Measurements from ENCODE around the gene FBRSL1. TPM values are rescaled to one million over a fixed set of nuclear protein-coding genes. Genes with fewer than 3 reads are reported as not detected.

Gene FBRSL1
- total and polyA plus RNA-seq, 10 donors = 14.3 to 161 (median 49.8) TPM

GRCh38 chr12:132458441-132458840 lies 31.5 kb upstream of the FBRSL1 start:
- peaks cover 0 to 34% (median 0%) of the 10 kb centered on the region in 7 donors for H3K27me3 ChIP-seq (replicated peaks in 1 of 7)
- H3K4me3 ChIP-seq = no peak overlapping the region
- peaks cover 0 to 6% (median 0%) of the 10 kb centered on the region in 8 donors for H3K9me3 ChIP-seq
- peaks cover 0 to 16% (median 3%) of the 10 kb centered on the region in 6 donors for H3K4me1 ChIP-seq
- no peaks in the 10 kb centered on the region for H3K36me3 ChIP-seq
- no peak overlapping the region for H3K27ac ChIP-seq
- WGBS, 5 donors = 76 to 94% (median 89%) methylated on average over 7 to 8 of the region's 8 CpGs
- DNase-seq = peak; percentile 72
- TF ChIP-seq CTCF (IDR thresholded peaks at IDR 0.05 in 8 of 11, conservative IDR thresholded peaks at IDR 0.05 in 3 of 11) (no peak), POLR2A (IDR thresholded peaks at IDR 0.05) (no peak), POLR2AphosphoS5 (IDR thresholded peaks at IDR 0.05) (no peak)
- intact Hi-C loops (cut with DNase I; ENCODE audit: low total_unique reads) = no loop called here

GRCh38 chr12:132458846-132459641 lies 30.9 kb upstream of the FBRSL1 start:
- Histone ChIP-seq H3K27me3 (replicated peaks in 1 of 7) (peaks cover 0 to 28% (median 0%) of the 10 kb centered on the region in 7 donors), H3K36me3 (no peaks in the 10 kb centered on the region), H3K9me3 (peaks cover 0 to 6% (median 0%) of the 10 kb centered on the region in 8 donors), H3K4me3 (no peak overlapping the region), H3K4me1 (peaks cover 0 to 16% (median 3%) of the 10 kb centered on the region in 6 donors), H3K27ac (no peak overlapping the region)
- DNase-seq = peak; percentile 64
- intact Hi-C loops (cut with DNase I; ENCODE audit: low total_unique reads) = no loop called here
- 85 to 90% (median 88%) methylated on average over 26 to 28 of the region's 28 CpGs for WGBS, 5 donors
- TF ChIP-seq POLR2A (IDR thresholded peaks at IDR 0.05) = no peak
- no peak for TF ChIP-seq POLR2AphosphoS5 (IDR thresholded peaks at IDR 0.05)
- no peak for TF ChIP-seq CTCF (IDR thresholded peaks at IDR 0.05 in 8 of 11, conservative IDR thresholded peaks at IDR 0.05 in 3 of 11)

- intact Hi-C loops (cut with DNase I; ENCODE audit: low total_unique reads) = no loop called here
- no peaks in the 10 kb centered on the region for H3K36me3 ChIP-seq
- no peak for DNase-seq
- peaks cover 0 to 25% (median 3%) of the 10 kb centered on the region in 6 donors for H3K4me1 ChIP-seq
- WGBS, 5 donors = 74 to 88% (median 83%) methylated on average over 13 of the region's 13 CpGs
- peaks cover 0 to 27% (median 0%) of the 10 kb centered on the region in 7 donors for H3K27me3 ChIP-seq (replicated peaks in 1 of 7)
- peaks cover 0 to 6% (median 0%) of the 10 kb centered on the region in 8 donors for H3K9me3 ChIP-seq
- peak in 7 of 11 experiments; percentile 9 to 44 (median 23) for TF ChIP-seq CTCF (IDR thresholded peaks at IDR 0.05 in 8 of 11, conservative IDR thresholded peaks at IDR 0.05 in 3 of 11)
- TF ChIP-seq POLR2AphosphoS5 (IDR thresholded peaks at IDR 0.05) = no peak
- H3K27ac ChIP-seq = no peak overlapping the region
- no peak overlapping the region for H3K4me3 ChIP-seq
Measured at GRCh38 chr12:132460571-132460970, 29.4 kb upstream of the FBRSL1 start.

- H3K36me3 ChIP-seq = no peaks in the 10 kb centered on the region
- peaks cover 0 to 32% (median 0%) of the 10 kb centered on the region in 7 donors for H3K27me3 ChIP-seq (replicated peaks in 1 of 7)
- TF ChIP-seq CTCF (IDR thresholded peaks at IDR 0.05 in 8 of 11, conservative IDR thresholded peaks at IDR 0.05 in 3 of 11) (no peak), POLR2AphosphoS5 (IDR thresholded peaks at IDR 0.05) (no peak), POLR2A (IDR thresholded peaks at IDR 0.05) (no peak)
- H3K4me1 ChIP-seq = peaks cover 0 to 34% (median 3%) of the 10 kb centered on the region in 6 donors
- H3K27ac ChIP-seq = no peak overlapping the region
- 77 to 93% (median 90%) methylated on average over 7 to 10 of the region's 10 CpGs for WGBS, 5 donors
- peaks cover 0 to 6% (median 0%) of the 10 kb centered on the region in 8 donors for H3K9me3 ChIP-seq
- H3K4me3 ChIP-seq = no peak overlapping the region
- no peak for DNase-seq
- intact Hi-C loops (cut with DNase I; ENCODE audit: low total_unique reads) = no loop called here
Measured at GRCh38 chr12:132461526-132461925, 28.4 kb upstream of the FBRSL1 start.
